Measurements from ENCODE around the gene ADGRG6. TPM values are rescaled to one million over a fixed set of nuclear protein-coding genes. Genes with fewer than 3 reads are reported as not detected.

The ADGRG6 gene
- total and polyA plus RNA-seq, 2 donors from 2014 or later = 2.6 to 32.8 TPM

DNA sequence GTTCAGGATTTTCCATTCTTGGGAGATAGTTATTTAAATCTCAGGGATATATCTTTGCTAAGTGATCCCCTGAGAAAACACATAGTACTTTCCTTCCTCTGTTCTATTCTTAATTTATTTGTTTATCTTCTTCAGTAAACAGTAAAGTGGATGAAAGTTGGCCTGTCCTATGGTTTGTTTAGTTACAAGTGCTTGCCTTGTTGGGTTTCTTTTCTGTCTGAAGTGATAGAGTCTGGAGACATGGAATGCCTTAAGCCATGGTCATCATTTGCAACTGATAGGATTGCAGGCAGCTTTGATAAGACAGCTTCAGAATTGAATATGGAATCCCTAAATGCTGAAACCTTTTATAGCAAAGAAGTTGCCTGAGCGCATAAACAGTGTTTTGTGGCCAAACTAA is 4.9 kb downstream of the ADGRG6 start:
- H3K9ac ChIP-seq (ENCODE audit: low read length in 3 of 3) = no peak overlapping the region
- DNase-seq = no peak

DNA sequence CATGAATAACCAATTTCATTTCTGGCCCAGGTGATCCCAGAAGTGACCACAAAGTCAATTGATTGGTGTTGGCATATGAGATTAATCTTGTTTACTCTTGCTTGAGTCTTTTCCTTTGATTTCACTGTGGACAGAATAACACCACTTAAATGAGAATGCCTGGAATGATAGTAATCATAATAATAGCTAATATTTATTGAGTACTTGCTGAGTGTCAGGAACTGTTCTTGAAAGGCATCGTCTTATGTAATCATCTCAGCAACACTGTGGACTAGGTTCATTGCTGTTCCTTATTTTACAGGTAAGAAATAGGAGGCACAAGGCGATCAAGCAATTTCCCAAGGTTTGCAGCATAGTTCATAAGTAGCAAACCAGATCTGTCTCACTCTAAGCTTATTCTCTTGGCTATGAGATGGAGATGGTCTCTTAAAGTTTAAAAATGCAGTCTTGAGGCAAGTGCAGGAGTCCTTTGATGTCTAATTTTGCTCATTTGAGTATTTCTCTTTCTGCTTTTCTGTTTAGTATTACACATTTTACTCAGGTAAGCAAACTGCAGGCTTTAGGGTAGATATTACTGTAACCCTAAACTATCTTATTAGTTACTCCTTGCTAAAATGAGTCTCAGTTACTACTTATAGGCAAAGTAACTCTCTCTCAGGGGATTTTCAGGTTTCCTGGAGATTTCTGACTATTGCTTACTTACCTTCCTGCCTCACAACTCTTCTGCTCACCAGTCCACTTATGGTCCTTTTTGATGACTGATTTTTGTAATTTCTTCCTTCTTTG is 6.3 kb downstream of the ADGRG6 start:
- Histone ChIP-seq H3K27me3 (ENCODE audit: control insufficient read depth, insufficient read depth, low read length) (no peaks in the 10 kb centered on the region), H3K4me3 (ENCODE audit: low read length in 3 of 3) (no peak overlapping the region), H3K9me3 (ENCODE audit: control insufficient read depth in 2 of 3, insufficient read depth in 1 of 3, low read length in 3 of 3) (no peaks in the 10 kb centered on the region), H3K27ac (ENCODE audit: low read depth in 2 of 2, low read length in 2 of 2) (no peak overlapping the region), H3K9ac (ENCODE audit: low read length in 3 of 3) (no peak overlapping the region), H3K36me3 (ENCODE audit: control insufficient read depth in 2 of 3, insufficient read depth in 3 of 3, low read length in 3 of 3) (no peaks in the 10 kb centered on the region), H3K4me1 (ENCODE audit: control insufficient read depth in 2 of 3, insufficient read depth in 2 of 3, low read depth in 1 of 3, low read length in 3 of 3) (no peaks in the 10 kb centered on the region)
- no peak for DNase-seq
- no peak for FAIRE-seq
- intact Hi-C loops (cut with DNase I) = no loop called here
- TF ChIP-seq, protein P1, sequence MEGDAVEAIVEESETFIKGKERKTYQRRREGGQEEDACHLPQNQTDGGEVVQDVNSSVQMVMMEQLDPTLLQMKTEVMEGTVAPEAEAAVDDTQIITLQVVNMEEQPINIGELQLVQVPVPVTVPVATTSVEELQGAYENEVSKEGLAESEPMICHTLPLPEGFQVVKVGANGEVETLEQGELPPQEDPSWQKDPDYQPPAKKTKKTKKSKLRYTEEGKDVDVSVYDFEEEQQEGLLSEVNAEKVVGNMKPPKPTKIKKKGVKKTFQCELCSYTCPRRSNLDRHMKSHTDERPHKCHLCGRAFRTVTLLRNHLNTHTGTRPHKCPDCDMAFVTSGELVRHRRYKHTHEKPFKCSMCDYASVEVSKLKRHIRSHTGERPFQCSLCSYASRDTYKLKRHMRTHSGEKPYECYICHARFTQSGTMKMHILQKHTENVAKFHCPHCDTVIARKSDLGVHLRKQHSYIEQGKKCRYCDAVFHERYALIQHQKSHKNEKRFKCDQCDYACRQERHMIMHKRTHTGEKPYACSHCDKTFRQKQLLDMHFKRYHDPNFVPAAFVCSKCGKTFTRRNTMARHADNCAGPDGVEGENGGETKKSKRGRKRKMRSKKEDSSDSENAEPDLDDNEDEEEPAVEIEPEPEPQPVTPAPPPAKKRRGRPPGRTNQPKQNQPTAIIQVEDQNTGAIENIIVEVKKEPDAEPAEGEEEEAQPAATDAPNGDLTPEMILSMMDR (IDR thresholded peaks at IDR 0.05; ENCODE audit: borderline replicate concordance, extremely low read depth, insufficient read depth) = no peak

More for the DNA sequence above, 4.9 kb downstream of the ADGRG6 start:
- Histone ChIP-seq H3K27ac (ENCODE audit: low read depth in 2 of 2, low read length in 2 of 2) (no peak overlapping the region), H3K4me1 (ENCODE audit: control insufficient read depth in 2 of 3, insufficient read depth in 2 of 3, low read depth in 1 of 3, low read length in 3 of 3) (no peaks in the 10 kb centered on the region), H3K9me3 (ENCODE audit: control insufficient read depth in 2 of 3, insufficient read depth in 1 of 3, low read length in 3 of 3) (no peaks in the 10 kb centered on the region), H3K36me3 (ENCODE audit: control insufficient read depth in 2 of 3, insufficient read depth in 3 of 3, low read length in 3 of 3) (no peaks in the 10 kb centered on the region), H3K27me3 (ENCODE audit: control insufficient read depth, insufficient read depth, low read length) (no peaks in the 10 kb centered on the region), H3K4me3 (ENCODE audit: low read length in 3 of 3) (no peak overlapping the region)
- TF ChIP-seq, protein P1 (IDR thresholded peaks at IDR 0.05; ENCODE audit: borderline replicate concordance, extremely low read depth, insufficient read depth) = no peak
- intact Hi-C loops (cut with DNase I) = no loop called here
- no peak for FAIRE-seq

DNA sequence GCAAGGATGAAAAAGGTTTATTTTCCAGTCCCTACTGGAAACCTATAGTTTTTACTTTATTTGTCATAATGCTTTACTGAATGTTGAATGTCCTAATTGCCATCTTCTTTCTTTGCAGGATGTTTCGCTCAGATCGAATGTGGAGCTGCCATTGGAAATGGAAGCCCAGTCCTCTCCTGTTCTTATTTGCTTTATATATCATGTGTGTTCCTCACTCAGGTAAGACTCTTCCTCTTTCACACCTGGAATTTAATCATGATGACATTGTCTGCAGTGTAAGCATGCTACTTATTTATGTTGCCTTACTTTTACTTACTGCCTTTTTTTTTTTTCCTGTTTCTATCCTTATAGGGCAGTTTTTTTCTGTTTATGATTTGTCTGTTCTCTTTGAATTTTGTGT is 7.6 kb downstream of the ADGRG6 start:
- H3K4me3 ChIP-seq (ENCODE audit: low read length in 3 of 3) = no peak overlapping the region
- H3K4me1 ChIP-seq (ENCODE audit: control insufficient read depth in 2 of 3, insufficient read depth in 2 of 3, low read depth in 1 of 3, low read length in 3 of 3) = no peaks in the 10 kb centered on the region
- TF ChIP-seq, protein P1 (IDR thresholded peaks at IDR 0.05; ENCODE audit: borderline replicate concordance, extremely low read depth, insufficient read depth) = no peak
- no peaks in the 10 kb centered on the region for H3K27me3 ChIP-seq (ENCODE audit: control insufficient read depth, insufficient read depth, low read length)
- FAIRE-seq (no peak), DNase-seq (no peak)
- no peaks in the 10 kb centered on the region for H3K36me3 ChIP-seq (ENCODE audit: control insufficient read depth in 2 of 3, insufficient read depth in 3 of 3, low read length in 3 of 3)
- no peak overlapping the region for H3K9ac ChIP-seq (ENCODE audit: low read length in 3 of 3)
- intact Hi-C loops (cut with DNase I) = no loop called here
- H3K9me3 ChIP-seq (ENCODE audit: control insufficient read depth in 2 of 3, insufficient read depth in 1 of 3, low read length in 3 of 3) = no peaks in the 10 kb centered on the region
- H3K27ac ChIP-seq (ENCODE audit: low read depth in 2 of 2, low read length in 2 of 2) = no peak overlapping the region

All from kidney (tissue), 14 donors.